Activated CD8-positive, alpha-beta memory T cell treated with anti-CD3 and anti-CD28 coated beads, Interleukin-2, amount 10 ng/mL, durations not matched to agents 7 days and 5 days (primary cell): ENCODE data around the gene INAFM2. TPM values are rescaled to one million over a fixed set of nuclear protein-coding genes. Genes with fewer than 3 reads are reported as not detected.

ENCODE experiments used
- ATAC-seq: fragments of 150-1000 bp; cut with Tn5 transposase; one replicate; pipeline ENCODE4 v1.10.0; 2021; ENCODE audit warnings: moderate library complexity
- CTCF ChIA-PET: fragments of 350-600 bp; sonication (Branson Sonifier 250); formaldehyde crosslinking; loops from one replicate; lab custom pipeline; 2021; ENCODE audit warnings: antibody characterized with exemption; lab: Charles Lee
- DNase-seq: peaks from one replicate; pipeline ENCODE4 v3.0.0-alpha.2; 2020
- H3K27ac Mint-ChIP-seq: one replicate; pipeline ENCODE4 v1.8.0; 2021; ENCODE audit warnings: mild to moderate bottlenecking, mixed read lengths
- H3K27me3 Mint-ChIP-seq: one replicate; pipeline ENCODE4 v1.8.0; 2021; ENCODE audit warnings: mixed read lengths
- H3K36me3 Mint-ChIP-seq: one replicate; pipeline ENCODE4 v1.8.0; 2021; ENCODE audit warnings: mild to moderate bottlenecking, mixed read lengths
- H3K4me1 Mint-ChIP-seq: one replicate; pipeline ENCODE4 v1.8.0; 2021; ENCODE audit warnings: mixed read lengths
- H3K4me3 Mint-ChIP-seq: one replicate; pipeline ENCODE4 v1.8.0; 2021; ENCODE audit warnings: mild to moderate bottlenecking, moderate library complexity, mixed read lengths
- H3K9me3 Mint-ChIP-seq: one replicate; pipeline ENCODE4 v1.8.0; 2022; ENCODE audit warnings: low read depth, mixed read lengths
- total RNA-seq, 2 experiments: library from RNA; stranded (reverse); gene quantifications; one replicate each; pipeline ENCODE4 v1.2.3, GENCODE V29; 2021

The INAFM2 gene
- total RNA-seq, 2 experiments from 2014 or later = 4.9 to 10.2 TPM

DNA sequence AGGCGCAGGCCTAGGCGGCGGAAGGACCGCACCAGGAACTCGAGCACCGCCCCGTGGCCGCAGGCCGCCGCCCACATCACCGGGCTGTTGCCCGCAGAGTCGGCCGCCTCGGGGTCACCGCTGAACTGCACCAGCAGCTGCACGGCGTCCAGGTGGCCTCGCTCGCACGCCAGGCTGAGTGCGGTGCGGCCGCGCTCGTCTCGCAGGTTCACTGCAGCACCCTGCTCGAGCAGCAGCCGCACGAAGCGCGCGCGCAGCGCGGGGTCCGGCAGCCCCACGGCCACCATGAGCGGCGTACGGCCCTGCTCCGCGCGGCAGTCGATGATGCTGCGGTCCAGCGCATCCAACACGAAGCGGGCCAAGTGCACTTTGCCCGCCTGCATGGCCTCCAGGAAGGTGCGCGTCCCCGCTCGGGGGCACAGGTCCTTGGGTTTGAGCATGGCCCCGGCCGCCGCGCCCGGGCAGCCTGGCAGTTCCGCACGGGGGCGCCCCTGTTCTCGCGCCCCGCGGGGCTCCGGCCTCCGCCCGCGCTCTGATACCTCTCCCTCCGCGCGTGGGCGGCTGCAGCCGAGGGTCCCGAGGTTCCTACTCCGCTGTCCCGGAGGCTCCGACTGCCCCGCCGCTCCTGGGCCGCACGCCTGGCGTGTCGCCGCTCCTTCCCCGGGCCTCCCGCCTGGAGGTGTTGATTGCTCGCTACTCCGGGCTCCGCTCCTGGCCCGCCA, 41.2 kb upstream of the INAFM2 start:
- Mint-ChIP-seq H3K9me3 (no peaks in the 10 kb centered on the region), H3K4me1 (peaks cover 6% of the 10 kb centered on the region)
- CTCF ChIA-PET = interaction anchor here (0.9 to 9.2 kb wide), 9 partner anchors 8 to 140 kb away, joined by 3 to 101 read pairs (median 3); partner anchors contain the start of gene PLCB2

DNA sequence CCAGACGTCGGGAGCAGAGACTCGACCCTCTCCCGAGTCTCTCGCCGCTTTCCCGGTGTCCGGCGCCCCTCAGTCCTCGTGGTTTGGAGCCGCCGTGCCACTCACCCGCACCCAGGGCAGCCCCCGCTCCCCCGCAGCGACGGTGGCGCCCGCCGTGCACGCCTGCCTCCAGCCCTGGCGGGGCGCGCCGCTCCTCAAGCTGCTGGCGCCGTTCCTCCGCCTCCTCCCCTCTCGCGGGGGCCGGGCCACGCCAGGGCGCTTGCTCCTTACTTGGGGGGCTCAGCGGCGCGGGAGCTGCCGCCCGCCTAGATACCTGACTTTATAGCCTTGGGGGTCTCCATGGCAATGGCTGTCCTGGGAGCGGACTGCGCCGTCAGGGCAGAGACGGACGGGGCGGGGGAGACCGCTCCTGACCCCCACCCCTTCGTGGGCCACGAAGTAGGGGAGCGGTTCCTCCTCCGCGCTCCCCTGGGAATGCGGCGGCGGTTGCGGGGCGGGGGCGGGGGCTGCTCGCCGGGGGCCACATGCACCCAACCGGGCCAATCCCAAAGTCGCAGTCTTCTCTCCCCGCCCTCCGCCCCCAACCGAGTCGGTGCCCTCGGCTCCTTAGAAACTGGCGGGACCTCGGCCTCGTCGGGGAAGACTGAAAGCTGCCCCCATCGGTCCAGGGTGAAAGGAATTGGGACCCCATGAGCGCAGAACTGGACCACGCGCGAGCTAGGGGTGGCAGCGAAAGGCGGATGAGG, 40.5 kb upstream of the INAFM2 start, which contains the start of gene ANKRD63:
Gene ANKRD63, minus strand, starts transcription at position 196 of the 746 bp plus-strand sequence. CDS start 478 bp downstream, outside the sequence.
- ATAC-seq = peak; percentile 63
- CTCF ChIA-PET = interaction anchor here (0.7 to 9.2 kb wide), 9 partner anchors 9 to 129 kb away, joined by 3 to 101 read pairs (median 3); partner anchors contain the start of gene PLCB2
- H3K36me3 Mint-ChIP-seq = no peaks in the 10 kb centered on the region
- H3K4me3 Mint-ChIP-seq = peak within 1 kb of the TSS; percentile 58
- H3K27me3 Mint-ChIP-seq = peaks cover 43% of the 10 kb centered on the region
- H3K27ac Mint-ChIP-seq = no peak within 1 kb of the TSS
- DNase-seq = no peak
- H3K4me1 Mint-ChIP-seq = peaks cover 6% of the 10 kb centered on the region
- H3K9me3 Mint-ChIP-seq = no peaks in the 10 kb centered on the region

More for the DNA sequence above, 41.2 kb upstream of the INAFM2 start:
- H3K36me3 Mint-ChIP-seq = no peaks in the 10 kb centered on the region
- peaks cover 50% of the 10 kb centered on the region for H3K27me3 Mint-ChIP-seq
- DNase-seq = peak; percentile 57
- peak overlapping the region; percentile 58 for H3K4me3 Mint-ChIP-seq
- H3K27ac Mint-ChIP-seq = no peak overlapping the region
- peak; percentile 74 for ATAC-seq

DNA sequence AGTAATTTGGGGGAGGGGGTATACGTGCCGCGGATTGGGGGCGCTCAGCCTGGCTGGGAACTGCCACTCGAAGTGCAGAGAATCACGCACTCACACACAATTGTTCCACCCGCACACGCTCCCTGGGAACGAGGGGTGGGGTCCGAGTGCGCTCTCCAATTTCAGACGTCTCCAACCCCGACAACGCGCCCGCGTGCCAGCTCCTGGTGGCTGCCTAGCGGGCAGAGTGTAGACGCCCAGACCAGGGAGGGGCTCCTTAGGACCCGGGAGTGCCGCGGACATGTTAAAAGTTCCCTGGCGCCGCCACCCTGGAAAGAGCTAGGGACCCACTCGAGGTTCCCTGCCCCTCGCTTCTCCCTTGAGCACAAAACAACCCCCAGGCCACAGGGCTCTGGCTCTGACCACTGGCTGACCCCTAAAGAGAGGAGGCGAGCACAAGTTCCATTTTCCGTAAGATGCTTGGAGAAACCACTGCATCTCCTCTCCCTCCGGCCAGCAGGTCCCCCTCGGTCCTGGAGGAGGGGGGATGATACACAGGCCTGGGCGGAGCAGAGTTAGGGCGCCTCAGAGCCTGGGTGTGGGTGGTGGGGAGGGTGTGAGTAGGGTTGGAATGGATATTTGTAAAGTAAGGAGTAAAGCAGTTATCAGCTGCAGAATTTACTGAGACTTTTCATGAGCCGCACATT, 39.7 kb upstream of the INAFM2 start:
- DNase-seq (no peak), ATAC-seq (no peak)
- Mint-ChIP-seq H3K4me1 (peaks cover 6% of the 10 kb centered on the region), H3K9me3 (no peaks in the 10 kb centered on the region), H3K27ac (no peak overlapping the region), H3K36me3 (no peaks in the 10 kb centered on the region), H3K4me3 (no peak overlapping the region), H3K27me3 (peaks cover 36% of the 10 kb centered on the region)
- CTCF ChIA-PET = interaction anchor here (0.7 to 9.2 kb wide), 8 partner anchors 9 to 129 kb away, joined by 3 to 101 read pairs (median 4); partner anchors contain the start of gene PLCB2

- no peak overlapping the region for H3K4me3 Mint-ChIP-seq
- H3K27ac Mint-ChIP-seq = no peak overlapping the region
- DNase-seq (no peak), ATAC-seq (no peak)
- H3K9me3 Mint-ChIP-seq = no peaks in the 10 kb centered on the region
- no peaks in the 10 kb centered on the region for H3K36me3 Mint-ChIP-seq
- CTCF ChIA-PET = interaction anchor here (1.4 to 9.2 kb wide), 5 partner anchors 11 to 141 kb away, joined by 3 to 101 read pairs (median 32); partner anchors contain the start of gene PLCB2
- peaks cover 2% of the 10 kb centered on the region for H3K4me1 Mint-ChIP-seq
- peaks cover 25% of the 10 kb centered on the region for H3K27me3 Mint-ChIP-seq
Measured at GRCh38 chr15:40285151-40285550, 38.3 kb upstream of the INAFM2 start.

- no peak overlapping the region for H3K27ac Mint-ChIP-seq
- no peak overlapping the region for H3K4me3 Mint-ChIP-seq
- no peaks in the 10 kb centered on the region for H3K9me3 Mint-ChIP-seq
- DNase-seq = no peak
- no peaks in the 10 kb centered on the region for H3K36me3 Mint-ChIP-seq
- peaks cover 21% of the 10 kb centered on the region for H3K27me3 Mint-ChIP-seq
- CTCF ChIA-PET = interaction anchor here (1.4 to 9.2 kb wide), 5 partner anchors 11 to 140 kb away, joined by 3 to 101 read pairs (median 32); partner anchors contain the start of gene PLCB2
- peaks cover 2% of the 10 kb centered on the region for H3K4me1 Mint-ChIP-seq
- no peak for ATAC-seq
Measured at GRCh38 chr15:40285554-40286011, 37.9 kb upstream of the INAFM2 start.

DNA sequence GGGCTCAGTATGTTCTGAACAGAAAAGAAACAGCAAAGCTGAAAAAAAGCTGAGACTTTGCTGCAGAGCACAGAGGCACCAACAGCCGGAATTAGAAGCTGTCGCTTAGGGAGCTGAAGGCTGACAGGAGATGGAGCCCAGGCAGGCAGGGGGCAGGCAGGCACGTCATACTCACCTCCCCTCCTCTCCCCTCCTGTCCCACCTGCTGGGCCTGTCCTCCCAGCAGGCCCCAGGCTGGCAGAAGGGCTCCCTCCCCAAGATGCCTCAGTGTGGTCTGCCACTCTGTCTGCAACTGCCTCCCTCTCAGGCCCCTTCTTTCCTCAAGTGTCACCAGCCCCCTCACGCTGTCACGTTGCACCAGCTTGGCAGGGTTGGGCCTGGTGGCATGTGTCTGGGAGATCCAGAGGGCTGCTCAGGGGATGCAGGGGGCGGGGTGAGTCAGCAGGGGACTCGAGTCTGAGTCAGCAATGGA, 37.4 kb upstream of the INAFM2 start:
- CTCF ChIA-PET = interaction anchor here (1.4 to 9.2 kb wide), 5 partner anchors 12 to 140 kb away, joined by 3 to 101 read pairs (median 32); partner anchors contain the start of gene PLCB2
- Mint-ChIP-seq H3K27ac (no peak overlapping the region), H3K4me1 (peaks cover 1% of the 10 kb centered on the region), H3K36me3 (no peaks in the 10 kb centered on the region), H3K27me3 (peaks cover 16% of the 10 kb centered on the region), H3K4me3 (no peak overlapping the region), H3K9me3 (no peaks in the 10 kb centered on the region)
- ATAC-seq = no peak
- DNase-seq = no peak

GRCh38 chr15:40286794-40287193, 36.7 kb upstream of the INAFM2 start:
- ATAC-seq = no peak
- Mint-ChIP-seq H3K36me3 (no peaks in the 10 kb centered on the region), H3K4me1 (no peaks in the 10 kb centered on the region), H3K27me3 (peaks cover 12% of the 10 kb centered on the region), H3K9me3 (no peaks in the 10 kb centered on the region), H3K4me3 (no peak overlapping the region), H3K27ac (no peak overlapping the region)
- CTCF ChIA-PET = interaction anchor here (1.3 to 9.2 kb wide), 3 partner anchors 7 to 23 kb away, joined by 5 to 101 read pairs (median 16); partner anchors contain the start of gene PLCB2
- DNase-seq = no peak

GRCh38 chr15:40287505-40287904, 36.0 kb upstream of the INAFM2 start:
- CTCF ChIA-PET = interaction anchor here (1.3 to 9.2 kb wide), 3 partner anchors 8 to 22 kb away, joined by 5 to 101 read pairs (median 16); partner anchors contain the start of gene PLCB2
- H3K4me3 Mint-ChIP-seq = no peak overlapping the region
- ATAC-seq = no peak
- no peaks in the 10 kb centered on the region for H3K9me3 Mint-ChIP-seq
- no peak for DNase-seq
- H3K27me3 Mint-ChIP-seq = peaks cover 12% of the 10 kb centered on the region
- H3K4me1 Mint-ChIP-seq = no peaks in the 10 kb centered on the region
- H3K36me3 Mint-ChIP-seq = no peaks in the 10 kb centered on the region
- H3K27ac Mint-ChIP-seq = no peak overlapping the region

DNA sequence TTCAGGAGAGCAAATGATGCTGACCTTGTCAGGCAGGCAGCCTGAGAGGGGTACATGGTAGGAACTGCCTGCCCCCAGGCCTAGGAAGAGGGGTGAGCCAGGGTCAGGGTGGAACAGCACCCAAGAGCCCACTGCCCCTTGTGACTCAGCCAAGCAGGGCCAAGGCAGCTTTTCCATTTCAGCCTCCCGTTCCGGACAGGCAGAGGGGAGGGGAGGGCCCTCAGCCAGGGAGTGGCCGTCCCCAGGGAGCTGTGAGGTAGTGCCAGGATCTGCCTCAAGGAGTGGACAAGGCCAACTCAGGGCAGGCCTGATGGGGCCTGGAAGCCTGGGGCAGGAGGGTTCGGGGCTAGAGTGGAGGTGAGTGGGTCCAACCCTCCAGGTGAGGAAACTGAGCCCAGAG, 35.5 kb upstream of the INAFM2 start:
- H3K27me3 Mint-ChIP-seq = peaks cover 12% of the 10 kb centered on the region
- no peak for ATAC-seq
- DNase-seq = no peak
- H3K4me3 Mint-ChIP-seq = no peak overlapping the region
- H3K9me3 Mint-ChIP-seq = no peaks in the 10 kb centered on the region
- no peak overlapping the region for H3K27ac Mint-ChIP-seq
- CTCF ChIA-PET = interaction anchor here (1.3 to 9.2 kb wide), 4 partner anchors 9 to 35 kb away, joined by 4 to 101 read pairs (median 10); partner anchors contain the start of genes INAFM2 and PLCB2
- H3K36me3 Mint-ChIP-seq = no peaks in the 10 kb centered on the region
- H3K4me1 Mint-ChIP-seq = no peaks in the 10 kb centered on the region

GRCh38 chr15:40289140-40289775, 34.2 kb upstream of the INAFM2 start:
- Mint-ChIP-seq H3K36me3 (no peaks in the 10 kb centered on the region), H3K4me3 (no peak overlapping the region), H3K9me3 (no peaks in the 10 kb centered on the region), H3K27ac (no peak overlapping the region), H3K27me3 (peaks cover 2% of the 10 kb centered on the region), H3K4me1 (no peaks in the 10 kb centered on the region)
- ATAC-seq = no peak
- CTCF ChIA-PET = interaction anchor here (0.8 to 9.2 kb wide), 7 partner anchors 10 to 168 kb away, joined by 3 to 101 read pairs (median 8); partner anchors contain the start of genes INAFM2 and PLCB2
- DNase-seq = no peak

- CTCF ChIA-PET = interaction anchor here (1.7 to 9.2 kb wide), 3 partner anchors 12 to 19 kb away, joined by 12 to 101 read pairs (median 13); partner anchors contain the start of gene PLCB2
- H3K9me3 Mint-ChIP-seq = no peaks in the 10 kb centered on the region
- H3K27ac Mint-ChIP-seq = no peak overlapping the region
- no peak for DNase-seq
- no peak overlapping the region for H3K4me3 Mint-ChIP-seq
- no peaks in the 10 kb centered on the region for H3K4me1 Mint-ChIP-seq
- no peaks in the 10 kb centered on the region for H3K36me3 Mint-ChIP-seq
- no peak for ATAC-seq
- H3K27me3 Mint-ChIP-seq = no peaks in the 10 kb centered on the region
Measured at GRCh38 chr15:40290545-40290917, 33.0 kb upstream of the INAFM2 start.
